IMR-90 (cell line): ENCODE results near the gene ADCK2. TPM values are rescaled to one million over a fixed set of nuclear protein-coding genes. Genes with fewer than 3 reads are reported as not detected.

Experiments
- ATAC-seq: fragments of 200-7000 bp; cut with Tn5 transposase; 2 replicates; pipeline ENCODE4 v1.9.1; 2020; ENCODE audit warnings: low read depth, mild to moderate bottlenecking, moderate library complexity
- BruUV-seq: library from RNA; stranded (reverse); fragments of 400-500 nt; replicated peaks from 2 replicates; lab custom pipeline; 2021; lab: Mats Ljungman, UMichigan
- CTCF ChIA-PET: fragments of 300-600 bp; formaldehyde crosslinking; extraction: SDS; loops from one replicate; lab custom pipeline; 2021; ENCODE audit warnings: antibody characterized with exemption; lab: Yijun Ruan, JAX
- POLR2A ChIA-PET: fragments of 300-600 bp; sonication (Branson Sonifier 250); formaldehyde crosslinking; loops from one replicate; lab custom pipeline; 2022; ENCODE audit warnings: antibody characterized with exemption; ENCODE audit not compliant: unreplicated experiment; lab: Charles Lee
- DNase-seq: peaks from one replicate; pipeline ENCODE4 v3.0.0; 2013
- H2AFZ ChIP-seq: replicated peaks from 2 replicates; pipeline ENCODE3; 2013; ENCODE audit warnings: low read length, mild to moderate bottlenecking; ENCODE audit not compliant: poor library complexity
- H2AK5ac ChIP-seq: 2 replicates; pipeline ENCODE4 v1.6.1; 2013; ENCODE audit warnings: low read depth, low read length, inconsistent platforms
- H2AK9ac ChIP-seq: replicated peaks from 2 replicates; pipeline ENCODE3; 2013; ENCODE audit warnings: mild to moderate bottlenecking, low read depth, low read length, moderate library complexity; ENCODE audit not compliant: poor library complexity
- H2BK120ac ChIP-seq: 2 replicates; pipeline ENCODE4 v1.6.1; 2013; ENCODE audit warnings: low read depth, low read length, inconsistent platforms
- H2BK15ac ChIP-seq: 3 replicates; pipeline ENCODE4 v1.6.1; 2013; ENCODE audit warnings: low read depth, low read length, inconsistent platforms
- H2BK20ac ChIP-seq: 2 replicates; pipeline ENCODE4 v1.6.1; 2013; ENCODE audit warnings: low read depth, mild to moderate bottlenecking, inconsistent platforms, low read length, moderate library complexity
- H2BK5ac ChIP-seq: 2 replicates; pipeline ENCODE4 v1.6.1; 2013; ENCODE audit warnings: mild to moderate bottlenecking, low read depth, low read length, inconsistent platforms; ENCODE audit not compliant: poor library complexity, severe bottlenecking
- H3K14ac ChIP-seq: replicated peaks from 2 replicates; pipeline ENCODE4 v1.6.1; 2013; ENCODE audit warnings: low read depth, low read length, inconsistent platforms
- H3K18ac ChIP-seq: 2 replicates; pipeline ENCODE4 v1.6.1; 2013; ENCODE audit warnings: low read depth, low read length, control low read depth
- H3K23ac ChIP-seq: 2 replicates; pipeline ENCODE4 v1.6.1; 2013; ENCODE audit warnings: low read depth, low read length, inconsistent platforms
- H3K27ac ChIP-seq: 2 replicates; pipeline ENCODE4 v1.5.1; 2013; ENCODE audit warnings: mild to moderate bottlenecking, control low read depth, low read length; ENCODE audit not compliant: insufficient read depth
- H3K27me3 ChIP-seq: 2 replicates; pipeline ENCODE4 v1.6.1; 2013; ENCODE audit warnings: low read length; ENCODE audit not compliant: control insufficient read depth, insufficient read depth
- H3K36me3 ChIP-seq: 2 replicates; pipeline ENCODE4 v1.6.1; 2013; ENCODE audit warnings: low read length, mixed read lengths; ENCODE audit not compliant: control insufficient read depth, insufficient read depth
- H3K4ac ChIP-seq: 2 replicates; pipeline ENCODE4 v1.6.1; 2013; ENCODE audit warnings: low read depth, low read length, inconsistent platforms
- H3K4me1 ChIP-seq: 2 replicates; pipeline ENCODE4 v1.6.1; 2013; ENCODE audit warnings: low read length, mixed read lengths; ENCODE audit not compliant: control insufficient read depth, insufficient read depth
- H3K4me2 ChIP-seq: 2 replicates; pipeline ENCODE4 v1.6.1; 2013; ENCODE audit warnings: low read depth, mild to moderate bottlenecking, control low read depth, low read length, moderate library complexity
- H3K4me3 ChIP-seq: 2 replicates; pipeline ENCODE4 v1.5.1; 2013; ENCODE audit warnings: low read depth, mild to moderate bottlenecking, control low read depth, low read length, moderate library complexity; ENCODE audit not compliant: insufficient read depth
- H3K56ac ChIP-seq: 2 replicates; pipeline ENCODE4 v1.6.1; 2013; ENCODE audit warnings: low read length, inconsistent platforms; ENCODE audit not compliant: insufficient read depth; ENCODE audit errors: extremely low read depth
- H3K79me1 ChIP-seq, 2 experiments: 2 replicates each; pipeline ENCODE4 v1.6.1; 2013; ENCODE audit warnings: low read length in 2 of 2, inconsistent platforms in 1 of 2, low read depth in 1 of 2
- H3K9ac ChIP-seq: 2 replicates; pipeline ENCODE4 v1.6.1; 2013; ENCODE audit warnings: low read depth, low read length, control low read depth
- H3K9me1 ChIP-seq: 2 replicates; pipeline ENCODE4 v1.6.1; 2013; ENCODE audit warnings: low read length, inconsistent platforms; ENCODE audit not compliant: insufficient read depth
- H3K9me3 ChIP-seq: 2 replicates; pipeline ENCODE4 v1.6.1; 2013; ENCODE audit warnings: low read length; ENCODE audit not compliant: control insufficient read depth, insufficient read depth
- H4K20me1 ChIP-seq: 2 replicates; pipeline ENCODE4 v1.6.1; 2013; ENCODE audit warnings: low read length, inconsistent platforms; ENCODE audit not compliant: insufficient read depth
- H4K5ac ChIP-seq: 2 replicates; pipeline ENCODE4 v1.6.1; 2013; ENCODE audit warnings: mild to moderate bottlenecking, low read depth, low read length, control low read depth
- H4K8ac ChIP-seq, 2 experiments: 2 replicates each; pipeline ENCODE4 v1.6.1; 2013; ENCODE audit warnings: low read depth in 2 of 2, low read length in 2 of 2, control low read depth in 1 of 2, inconsistent platforms in 1 of 2
- H4K91ac ChIP-seq: 2 replicates; pipeline ENCODE4 v1.6.1; 2013; ENCODE audit warnings: low read depth, low read length, inconsistent platforms; ENCODE audit not compliant: insufficient read depth
- BHLHE40 ChIP-seq: fragments of 150-350 bp; IDR thresholded peaks from 2 replicates; pipeline ENCODE4 v1.6.1; 2016; ENCODE audit warnings: mild to moderate bottlenecking, low read depth, low read length
- CEBPB ChIP-seq: IDR thresholded peaks from 2 replicates; pipeline ENCODE4 v1.6.1; 2012; ENCODE audit warnings: low read depth, low read length, improper control_type of control experiment
- CHD1 ChIP-seq: IDR thresholded peaks from 2 replicates; pipeline ENCODE4 v1.6.1; 2012; ENCODE audit warnings: low read depth, low read length, improper control_type of control experiment
- FOS ChIP-seq: fragments of 150-350 bp; IDR thresholded peaks from 2 replicates; pipeline ENCODE4 v1.6.1; 2016; ENCODE audit warnings: low read depth, low read length
- MAFK ChIP-seq: IDR thresholded peaks from 2 replicates; pipeline ENCODE4 v1.6.1; 2012; ENCODE audit warnings: low read depth, low read length, improper control_type of control experiment
- MAZ ChIP-seq: IDR thresholded peaks from 2 replicates; pipeline ENCODE4 v1.6.1; 2012; ENCODE audit warnings: low read depth, mild to moderate bottlenecking, low read length, improper control_type of control experiment, moderate library complexity, borderline replicate concordance
- MXI1 ChIP-seq: IDR thresholded peaks from 2 replicates; pipeline ENCODE4 v1.6.1; 2012; ENCODE audit warnings: low read depth, mild to moderate bottlenecking, low read length, moderate library complexity, borderline replicate concordance
- NFE2L2 ChIP-seq: fragments of 150-350 bp; IDR thresholded peaks from 2 replicates; pipeline ENCODE4 v1.6.1; 2016; ENCODE audit warnings: low read depth, mild to moderate bottlenecking, low read length
- POLR2A ChIP-seq: IDR thresholded peaks from 2 replicates; pipeline ENCODE4 v1.6.1; 2012; ENCODE audit warnings: mild to moderate bottlenecking, low read depth, low read length
- RAD21 ChIP-seq: IDR thresholded peaks from 2 replicates; pipeline ENCODE4 v1.6.1; 2012; ENCODE audit warnings: low read length, improper control_type of control experiment
- RCOR1 ChIP-seq: IDR thresholded peaks from 2 replicates; pipeline ENCODE4 v1.6.1; 2012; ENCODE audit warnings: mild to moderate bottlenecking, low read length, improper control_type of control experiment; ENCODE audit not compliant: insufficient replicate concordance
- RFX5 ChIP-seq: IDR thresholded peaks from 2 replicates; pipeline ENCODE4 v1.8.0; 2012; ENCODE audit warnings: low read depth, mild to moderate bottlenecking, low read length, moderate library complexity
- USF2 ChIP-seq: fragments of 150-350 bp; IDR thresholded peaks from 2 replicates; pipeline ENCODE4 v1.6.1; 2017; ENCODE audit warnings: mild to moderate bottlenecking, antibody characterized with exemption, low read length, low read depth
- WGBS, 2 experiments: methylation state at CpG; one replicate each; pipeline versions ENCODE4 v1.1.5 to v1.1.7; 2013; ENCODE audit warnings: missing lambda C conversion rate in 2 of 2; ENCODE audit not compliant: insufficient read length in 1 of 2; ENCODE audit errors: extremely low coverage in 2 of 2; 5-methylcytosine and 5-hydroxymethylcytosine counted together
- dilution Hi-C: fragments of 300-500 bp; cut with HindIII; formaldehyde crosslinking; loops from one replicate; pipeline ENCODE4 v1.14.3; 2018; ENCODE audit warnings: low sequenced_read_pairs; ENCODE audit not compliant: unreplicated experiment
- in situ Hi-C: fragments of 300-500 bp; cut with MboI; formaldehyde crosslinking; loops from 3 replicates; pipeline ENCODE4 v1.14.3; 2019; ENCODE audit warnings: low sequenced_read_pairs, inconsistent platforms, mixed read lengths
- intact Hi-C: fragments of 100-400 bp; cut with micrococcal nuclease; formaldehyde crosslinking; loops from 2 replicates; pipeline ENCODE4 v1.10.0; 2022
- polyA plus RNA-seq, 3 experiments: library from polyadenylated mRNA; depleted of rRNA; stranded (reverse); fragments of >200 nt; gene quantifications; 2 replicates each; pipeline ENCODE4 v1.2.3, GENCODE V29; 2012; ENCODE audit warnings: low replicate concordance in 1 of 3
- total RNA-seq: library from RNA; depleted of rRNA; stranded (reverse); fragments of >200 nt; gene quantifications from 2 replicates; pipeline ENCODE4 v1.2.3, GENCODE V29; 2012
- TF ChIP-seq, protein P1 (sequence below): conservative IDR thresholded peaks from 2 replicates; pipeline ENCODE4 v1.5.1; 2012; ENCODE audit warnings: mild to moderate bottlenecking, low read depth, low read length, improper control_type of control experiment

Gene ADCK2
- total and polyA plus RNA-seq, 2 of the 4 experiments (the other 2 are of a cell fraction), result 7.1 to 10.0 TPM

- Histone ChIP-seq H2BK120ac (no peak overlapping the region), H3K4me3 (no peak overlapping the region), H3K27ac (no peak overlapping the region), H3K4me2 (no peak overlapping the region), H3K23ac (no peak overlapping the region), H2AK5ac (no peak overlapping the region), H3K56ac (no peak overlapping the region), H2BK5ac (no peak overlapping the region), H3K9me1 (peaks cover 4% of the 10 kb centered on the region; the same call in 1 of the 2 replicates), H4K91ac (no peak overlapping the region), H3K27me3 (no peaks in the 10 kb centered on the region), H3K9ac (no peak overlapping the region), H4K8ac (no peak overlapping the region), H2BK20ac (no peak overlapping the region), H3K18ac (no peak overlapping the region), H2AFZ (no peak overlapping the region), H3K4ac (no peak overlapping the region), H3K36me3 (peaks cover 5% of the 10 kb centered on the region), H4K5ac (no peak overlapping the region), H3K79me1 (no peaks in the 10 kb centered on the region), H4K20me1 (no peaks in the 10 kb centered on the region), H3K14ac (no peak overlapping the region), H2BK15ac (no peak overlapping the region), H3K9me3 (no peaks in the 10 kb centered on the region), H2AK9ac (peak overlapping the region; percentile 50), H3K4me1 (no peaks in the 10 kb centered on the region)
- intact Hi-C loops (no loop called here), in situ Hi-C loops (loop anchor here (10.0 kb wide), 1 partner anchor 854 kb away; no protein-coding TSS in a partner anchor), dilution Hi-C loops (no loop called here)
- WGBS, 2 experiments, result 94% methylated on average over 3 of the region's 7 CpGs; no CpG with 5 or more reads in 1 of the 2 experiments
- DNase-seq (no peak), ATAC-seq (no peak)
- ChIA-PET CTCF (interaction anchor here (0.6 kb wide), 1 partner anchor 303 kb away, joined by 4 read pairs; no protein-coding TSS in a partner anchor), POLR2A (no interaction called here)
- BruUV-seq, result no TSS peak
- TF ChIP-seq MAFK (no peak), CHD1 (no peak), MAZ (no peak), MXI1 (no peak), RFX5 (no peak), FOS (no peak), CEBPB (no peak), USF2 (no peak), RCOR1 (no peak), NFE2L2 (no peak), BHLHE40 (no peak), POLR2A (no peak), RAD21 (no peak)
- TF ChIP-seq, protein P1, sequence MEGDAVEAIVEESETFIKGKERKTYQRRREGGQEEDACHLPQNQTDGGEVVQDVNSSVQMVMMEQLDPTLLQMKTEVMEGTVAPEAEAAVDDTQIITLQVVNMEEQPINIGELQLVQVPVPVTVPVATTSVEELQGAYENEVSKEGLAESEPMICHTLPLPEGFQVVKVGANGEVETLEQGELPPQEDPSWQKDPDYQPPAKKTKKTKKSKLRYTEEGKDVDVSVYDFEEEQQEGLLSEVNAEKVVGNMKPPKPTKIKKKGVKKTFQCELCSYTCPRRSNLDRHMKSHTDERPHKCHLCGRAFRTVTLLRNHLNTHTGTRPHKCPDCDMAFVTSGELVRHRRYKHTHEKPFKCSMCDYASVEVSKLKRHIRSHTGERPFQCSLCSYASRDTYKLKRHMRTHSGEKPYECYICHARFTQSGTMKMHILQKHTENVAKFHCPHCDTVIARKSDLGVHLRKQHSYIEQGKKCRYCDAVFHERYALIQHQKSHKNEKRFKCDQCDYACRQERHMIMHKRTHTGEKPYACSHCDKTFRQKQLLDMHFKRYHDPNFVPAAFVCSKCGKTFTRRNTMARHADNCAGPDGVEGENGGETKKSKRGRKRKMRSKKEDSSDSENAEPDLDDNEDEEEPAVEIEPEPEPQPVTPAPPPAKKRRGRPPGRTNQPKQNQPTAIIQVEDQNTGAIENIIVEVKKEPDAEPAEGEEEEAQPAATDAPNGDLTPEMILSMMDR, result no peak
These were observed 8.1 kb downstream of the ADCK2 start for GRCh38 chr7:140680886-140681285.
